K562 (cell line): ENCODE results near the gene CDS2. TPM values are rescaled to one million over a fixed set of nuclear protein-coding genes. Genes with fewer than 3 reads are reported as not detected.
A peak's percentile ranks its signal among the peaks of the same experiment; 100 is the strongest.

Source experiments
- ATAC-seq: fragments of 200-7000 bp; cut with Tn5 transposase; 3 replicates; pipeline ENCODE4 v1.9.1; 2020; ENCODE audit warnings: moderate library complexity
- BruUV-seq: library from RNA; stranded (reverse); fragments of 400-500 nt; replicated peaks from 2 replicates; lab custom pipeline; 2021; lab: Mats Ljungman, UMichigan
- CTCF ChIA-PET: fragments of 300-600 bp; formaldehyde crosslinking; extraction: SDS; loops from one replicate; lab custom pipeline; 2021; ENCODE audit warnings: low intra/inter-chr PET ratio; lab: Yijun Ruan, JAX
- POLR2A ChIA-PET: fragments of 300-600, 350-650 bp; sonication (Branson Sonifier 250); formaldehyde crosslinking; extraction: SDS; loops from one replicate; lab custom pipeline; 2021; ENCODE audit warnings: antibody characterized with exemption, inconsistent platforms; lab: Yijun Ruan, JAX
- DNase-seq, 4 experiments: peaks; one replicate each; pipeline versions ENCODE4 v3.0.0 to v3.0.0-alpha.2; 2011 to 2018; ENCODE audit warnings: low spot score in 3 of 4, mixed read lengths in 3 of 4; ENCODE audit errors: extremely low read depth in 1 of 4
- FAIRE-seq: peaks from 2 replicates; lab custom pipeline; 2011; peaks lifted over from hg19 to GRCh38; lab: Jason Lieb, UNC
- H2AFZ ChIP-seq: 2 replicates; pipeline ENCODE4 v1.6.0; 2011; ENCODE audit warnings: low read depth, low read length, control low read depth, inconsistent platforms
- H3K27ac ChIP-seq: fragments of 200-600 bp; 3 replicates; pipeline ENCODE4 v1.8.0; 2011; ENCODE audit warnings: low read depth, mild to moderate bottlenecking, control low read depth, inconsistent platforms, low read length, moderate library complexity, mixed read lengths; ENCODE audit errors: extremely low read depth
- H3K27me3 ChIP-seq, 2 experiments: fragments of 300-600 bp in 1 of 2; 2 replicates in 1 of 2; 3 replicates in 1 of 2; pipeline versions ENCODE4 v1.6.0 to v1.8.0; 2011; ENCODE audit warnings: inconsistent platforms in 2 of 2, low read length in 2 of 2, mild to moderate bottlenecking in 1 of 2, mixed read lengths in 1 of 2, moderate library complexity in 1 of 2; ENCODE audit not compliant: control insufficient read depth in 2 of 2, insufficient read depth in 2 of 2
- H3K36me3 ChIP-seq: fragments of 300-600 bp; 3 replicates; pipeline ENCODE4 v1.8.0; 2011; ENCODE audit warnings: mild to moderate bottlenecking, low read length, inconsistent platforms; ENCODE audit not compliant: control insufficient read depth, insufficient read depth
- H3K4me1 ChIP-seq, 2 experiments: fragments of 200-600 bp in 1 of 2; replicated peaks in 1 of 2; 2 replicates in 1 of 2; 3 replicates in 1 of 2; pipeline versions ENCODE4 v1.5.1 to v1.8.0; 2011; ENCODE audit warnings: inconsistent platforms in 2 of 2, low read length in 2 of 2, mild to moderate bottlenecking in 1 of 2, mixed read lengths in 1 of 2, moderate library complexity in 1 of 2; ENCODE audit not compliant: control insufficient read depth in 2 of 2, insufficient read depth in 2 of 2
- H3K4me2 ChIP-seq: 2 replicates; pipeline ENCODE4 v1.6.1; 2011; ENCODE audit warnings: low read length, control low read depth, inconsistent platforms, mixed read lengths; ENCODE audit not compliant: insufficient read depth
- H3K4me3 ChIP-seq: fragments of 200-600 bp; sonication (generic), shearing (Covaris generic); 2 replicates; pipeline ENCODE4 v1.5.1; 2016; ENCODE audit warnings: control low read depth, inconsistent platforms
- H3K79me2 ChIP-seq: fragments of 200-600 bp; 3 replicates; pipeline ENCODE4 v1.8.0; 2011; ENCODE audit warnings: low read length, inconsistent platforms; ENCODE audit not compliant: control insufficient read depth, insufficient read depth
- H3K9ac ChIP-seq, 2 experiments: 2 replicates each; pipeline versions ENCODE4 v1.6.0 to v1.6.1; 2011; ENCODE audit warnings: low read depth in 2 of 2, low read length in 2 of 2, control low read depth in 1 of 2, inconsistent platforms in 1 of 2, mild to moderate bottlenecking in 1 of 2, mixed read lengths in 1 of 2; ENCODE audit not compliant: insufficient read depth in 1 of 2
- H3K9me1 ChIP-seq: one replicate; pipeline ENCODE4 v1.6.0; 2011; ENCODE audit warnings: inconsistent platforms, mild to moderate bottlenecking, low read length, moderate library complexity; ENCODE audit not compliant: control insufficient read depth, insufficient read depth
- H3K9me3 ChIP-seq: replicated peaks from 2 replicates; pipeline ENCODE4 v1.5.1; 2011; ENCODE audit warnings: low read depth, low read length, inconsistent platforms; ENCODE audit not compliant: control insufficient read depth, insufficient read depth
- H4K20me1 ChIP-seq: replicated peaks from 2 replicates; pipeline ENCODE4 v1.6.1; 2011; ENCODE audit warnings: low read length, inconsistent platforms, mixed read lengths; ENCODE audit not compliant: control insufficient read depth, insufficient read depth
- AFF1 ChIP-seq, 2 experiments: fragments of 450-650 bp; IDR thresholded peaks; 2 replicates each; pipeline ENCODE4 v1.6.1; 2018; ENCODE audit warnings: mild to moderate bottlenecking in 2 of 2, low read depth in 1 of 2; ENCODE audit not compliant: partially characterized antibody in 2 of 2
- HDAC2 ChIP-seq: fragments of 450-650 bp; IDR thresholded peaks from 2 replicates; pipeline ENCODE4 v1.6.1; 2016; ENCODE audit warnings: mild to moderate bottlenecking
- PCBP1 ChIP-seq: fragments of 200-400 bp; formaldehyde crosslinking; IDR thresholded peaks from 2 replicates; pipeline ENCODE4 v1.6.1; 2018; ENCODE audit warnings: mild to moderate bottlenecking, low read depth, low read length; ENCODE audit not compliant: poor library complexity, severe bottlenecking
- REST ChIP-seq, 2 experiments: fragments of 450-650 bp; formaldehyde crosslinking in 1 of 2; IDR thresholded peaks; 2 replicates each; pipeline versions ENCODE4 v1.4.0 to v1.6.1; 2014 to 2020; ENCODE audit warnings: mild to moderate bottlenecking in 2 of 2, borderline replicate concordance in 1 of 2, low read depth in 1 of 2
- ZC3H8 ChIP-seq: fragments of 450-650 bp; IDR thresholded peaks from 2 replicates; pipeline ENCODE4 v1.6.1; 2017
- ZFX ChIP-seq: sonication (generic); formaldehyde crosslinking; IDR thresholded peaks from 2 replicates; pipeline ENCODE4 v1.8.0; 2022; ENCODE audit warnings: mild to moderate bottlenecking, missing genetic modification reagents, moderate library complexity
- WGBS: fragments of 100-300 bp; shearing (Covaris generic); methylation state at CpG from one replicate; pipeline ENCODE4 v1.1.6; 2016; ENCODE audit warnings: low coverage, mixed read lengths; ENCODE audit not compliant: insufficient coverage; ENCODE audit errors: missing lambda C conversion rate; 5-methylcytosine and 5-hydroxymethylcytosine counted together
- in situ Hi-C: fragments of 300-500 bp; cut with MboI; formaldehyde crosslinking; loops from 4 replicates; pipeline ENCODE4 v1.15.0; 2018; ENCODE audit warnings: inconsistent platforms, mixed read lengths
- intact Hi-C: fragments of 100-400 bp; cut with micrococcal nuclease; formaldehyde crosslinking; loops from 2 replicates; pipeline ENCODE4 v1.14.2; 2022
- polyA plus RNA-seq, 8 experiments: library from polyadenylated mRNA; depleted of rRNA in 4 of 8; stranded (reverse) in 5 of 8; unstranded in 3 of 8; fragments of >200 nt; fragmentation: Nextera tagmentation in 2 of 8; fragmentation: Illumina TruSeq in 1 of 8; extraction: Ambion mirVana in 2 of 8; extraction: Trizol in 1 of 8; gene quantifications; 2 replicates each; pipeline versions ENCODE4 v1.2.1 to v1.2.3, GENCODE V29; 2011 to 2014; ENCODE audit warnings: inconsistent platforms in 1 of 8, missing spikeins in 1 of 8
- total RNA-seq, 7 experiments: library from RNA; depleted of rRNA in 6 of 7; stranded (reverse); fragments of >200 nt in 6 of 7; fragmentation: Illumina TruSeq in 2 of 7; extraction: Trizol in 2 of 7; gene quantifications; 2 replicates each; pipeline versions ENCODE4 v1.2.1 to v1.2.3, GENCODE V29; 2011 to 2021; ENCODE audit warnings: low replicate concordance in 1 of 7

The CDS2 gene
- total and polyA plus RNA-seq, 9 of the 15 experiments (the other 6 are each of a cell fraction or from before 2014, with no cell fraction given) = 6.4 to 46.4 (median 12.2) TPM

- Histone ChIP-seq H4K20me1 (no peaks in the 10 kb centered on the region), H3K79me2 (no peaks in the 10 kb centered on the region), H3K36me3 (no peaks in the 10 kb centered on the region), H3K4me1 (peaks cover 8 to 24% of the 10 kb centered on the region in 2 experiments), H3K9ac (peak overlapping the region; percentile 45 to 49; a peak in 3 of 4 replicates), H3K9me3 (no peaks in the 10 kb centered on the region), H3K27ac (peak overlapping the region; percentile 74; the same call in 2 of the 3 replicates), H3K4me3 (peak overlapping the region; percentile 22; the same call in 1 of the 2 replicates), H2AFZ (peak overlapping the region; percentile 88), H3K27me3 (no peaks in the 10 kb centered on the region), H3K9me1 (no peaks in the 10 kb centered on the region), H3K4me2 (peak overlapping the region; percentile 78)
- WGBS = 6% methylated on average over 11 of the region's 11 CpGs
- ATAC-seq (peak; percentile 89), DNase-seq (peak; percentile 38 to 63 (median 42)), FAIRE-seq (peak; percentile 37)
- BruUV-seq = no TSS peak
- ChIA-PET POLR2A (no interaction called here), CTCF (no interaction called here)
- in situ Hi-C loops (no loop called here), intact Hi-C loops (no loop called here)
- TF ChIP-seq ZC3H8 (no peak), REST (IDR thresholded peaks at IDR 0.05; ENCODE audit: borderline replicate concordance) (no peak), REST (CRISPR knock-in tag; IDR thresholded peaks at IDR 0.05; ENCODE audit: low read depth) (no peak), PCBP1 (no peak), ZFX (peak; percentile 53), HDAC2 (0 out of 2 replicates have a peak, but pooled peaks have one; percentile 36), AFF1 (IDR thresholded peaks at IDR 0.05; ENCODE audit: low read depth in 1 of 2, partially characterized antibody in 2 of 2) (peak in 1 of 2 experiments; percentile 19)
Observed at GRCh38 chr20:5078399-5078958, 48.3 kb upstream of the CDS2 start.
